H1 (cell line): ENCODE measurements around the gene LMX1B. TPM values are rescaled to one million over a fixed set of nuclear protein-coding genes. Genes with fewer than 3 reads are reported as not detected.

Experiments
- CTCF ChIA-PET: fragments of 300-600 bp; sonication (Branson Sonifier 250); formaldehyde crosslinking; loops from one replicate; lab custom pipeline; 2021; ENCODE audit not compliant: partially characterized antibody; lab: Charles Lee
- POLR2A ChIA-PET: fragments of 300-600 bp; sonication (Branson Sonifier 250); formaldehyde crosslinking; loops from one replicate; lab custom pipeline; 2021; ENCODE audit warnings: inconsistent platforms; ENCODE audit not compliant: partially characterized antibody; lab: Charles Lee
- DNase-seq, 2 experiments: peaks; one replicate each; pipeline versions ENCODE4 v3.0.0 to v3.0.0-alpha.2; 2010 to 2022; ENCODE audit warnings: low spot score in 2 of 2, low read depth in 1 of 2, mixed read lengths in 1 of 2
- FAIRE-seq: peaks from 2 replicates; lab custom pipeline; 2011; peaks lifted over from hg19 to GRCh38; lab: Jason Lieb, UNC
- H2AFZ ChIP-seq: 2 replicates; pipeline ENCODE4 v1.8.1; 2012; ENCODE audit warnings: low read length, inconsistent platforms
- H2AK5ac ChIP-seq: 2 replicates; pipeline ENCODE4 v1.6.1; 2013; ENCODE audit warnings: low read depth, low read length
- H2BK120ac ChIP-seq: replicated peaks from 2 replicates; pipeline ENCODE3; 2013; ENCODE audit warnings: low read depth, low read length, inconsistent platforms
- H2BK12ac ChIP-seq: 2 replicates; pipeline ENCODE4 v1.6.1; 2013; ENCODE audit warnings: low read depth, low read length
- H2BK15ac ChIP-seq: 2 replicates; pipeline ENCODE4 v1.6.1; 2013; ENCODE audit warnings: low read length
- H2BK20ac ChIP-seq: 2 replicates; pipeline ENCODE4 v1.6.1; 2013; ENCODE audit warnings: low read length
- H2BK5ac ChIP-seq: 2 replicates; pipeline ENCODE4 v1.6.1; 2013; ENCODE audit warnings: low read depth, low read length
- H3K14ac ChIP-seq: 2 replicates; pipeline ENCODE4 v1.6.1; 2013; ENCODE audit warnings: inconsistent platforms; ENCODE audit not compliant: insufficient read length
- H3K18ac ChIP-seq: 2 replicates; pipeline ENCODE4 v1.6.1; 2013; ENCODE audit warnings: low read length; ENCODE audit errors: extremely low read depth
- H3K23ac ChIP-seq: 2 replicates; pipeline ENCODE4 v1.6.1; 2013; ENCODE audit warnings: inconsistent platforms; ENCODE audit not compliant: insufficient read length
- H3K23me2 ChIP-seq: 2 replicates; pipeline ENCODE4 v1.6.1; 2013; ENCODE audit warnings: low read depth, low read length
- H3K27ac ChIP-seq: 2 replicates; pipeline ENCODE4 v1.6.1; 2011; ENCODE audit warnings: low read depth, low read length, inconsistent platforms
- H3K27me3 ChIP-seq, 4 experiments: replicated peaks in 1 of 4; 1 replicate in 1 of 4; 2 replicates in 3 of 4; pipeline versions ENCODE4 v1.6.1 to v1.8.1; 2011 to 2013; ENCODE audit warnings: low read length in 3 of 4, mild to moderate bottlenecking in 3 of 4, inconsistent platforms in 2 of 4, mixed read lengths in 2 of 4, moderate library complexity in 1 of 4; ENCODE audit not compliant: control insufficient read depth in 3 of 4, insufficient read depth in 3 of 4; ENCODE audit errors: extremely low read depth in 1 of 4
- H3K36me3 ChIP-seq, 4 experiments: 2 replicates each; pipeline versions ENCODE4 v1.6.1 to v1.8.1; 2011 to 2013; ENCODE audit warnings: mild to moderate bottlenecking in 4 of 4, low read length in 3 of 4, moderate library complexity in 2 of 4, control low read depth in 1 of 4, inconsistent platforms in 1 of 4; ENCODE audit not compliant: insufficient read depth in 4 of 4, control insufficient read depth in 2 of 4
- H3K4ac ChIP-seq: replicated peaks from 2 replicates; pipeline ENCODE3; 2013; ENCODE audit warnings: low read length, low read depth, mixed read lengths, inconsistent platforms; ENCODE audit not compliant: insufficient read length
- H3K4me1 ChIP-seq, 4 experiments: replicated peaks in 1 of 4; 1 replicate in 1 of 4; 2 replicates in 3 of 4; pipeline versions ENCODE4 v1.6.1 to v1.8.1; 2011 to 2013; ENCODE audit warnings: low read length in 3 of 4, inconsistent platforms in 2 of 4, mixed read lengths in 1 of 4; ENCODE audit not compliant: insufficient read depth in 4 of 4, control insufficient read depth in 3 of 4
- H3K4me2 ChIP-seq, 2 experiments: 2 replicates each; pipeline versions ENCODE4 v1.6.1 to v1.8.1; 2011 to 2013; ENCODE audit warnings: low read depth in 2 of 2, low read length in 2 of 2, control low read depth in 1 of 2, inconsistent platforms in 1 of 2, mild to moderate bottlenecking in 1 of 2; ENCODE audit not compliant: insufficient read depth in 1 of 2
- H3K4me3 ChIP-seq, 4 experiments: fragments of 200-600, 300-600 bp in 1 of 4; sonication (generic), shearing (Covaris generic), sonication (Bioruptor Twin) in 1 of 4; 2 replicates each; pipeline versions ENCODE4 v1.5.1 to v1.8.1; 2011 to 2016; ENCODE audit warnings: low read length in 4 of 4, low read depth in 3 of 4, control low read depth in 2 of 4, inconsistent platforms in 2 of 4, mild to moderate bottlenecking in 2 of 4, mixed read lengths in 1 of 4, moderate library complexity in 1 of 4; ENCODE audit not compliant: insufficient read depth in 2 of 4; ENCODE audit errors: extremely low read depth in 1 of 4
- H3K56ac ChIP-seq: replicated peaks from 2 replicates; pipeline ENCODE3; 2013; ENCODE audit warnings: low read depth, mild to moderate bottlenecking, mixed read lengths, low read length, inconsistent platforms; ENCODE audit not compliant: insufficient read length
- H3K79me1 ChIP-seq: 2 replicates; pipeline ENCODE4 v1.6.1; 2013; ENCODE audit warnings: low read depth, low read length, control low read depth
- H3K79me2 ChIP-seq, 2 experiments: 2 replicates each; pipeline versions ENCODE4 v1.6.1 to v1.8.1; 2012 to 2013; ENCODE audit warnings: low read length in 2 of 2, mild to moderate bottlenecking in 2 of 2, inconsistent platforms in 1 of 2; ENCODE audit not compliant: insufficient read depth in 2 of 2, control insufficient read depth in 1 of 2
- H3K9ac ChIP-seq, 4 experiments: replicated peaks in 1 of 4; 1 replicate in 1 of 4; 2 replicates in 3 of 4; pipeline versions ENCODE4 v1.6.1 to v1.8.1; 2011 to 2013; ENCODE audit warnings: low read depth in 3 of 4, low read length in 3 of 4, control low read depth in 2 of 4, mild to moderate bottlenecking in 2 of 4, moderate library complexity in 2 of 4, inconsistent platforms in 1 of 4; ENCODE audit errors: extremely low read depth in 1 of 4
- H3K9me3 ChIP-seq, 2 experiments: 2 replicates each; pipeline versions ENCODE4 v1.6.1 to v1.8.1; 2012 to 2013; ENCODE audit warnings: mild to moderate bottlenecking in 2 of 2, moderate library complexity in 2 of 2, control low read depth in 1 of 2, inconsistent platforms in 1 of 2, low read depth in 1 of 2, low read length in 1 of 2, mixed read lengths in 1 of 2; ENCODE audit not compliant: insufficient read depth in 2 of 2
- H4K20me1 ChIP-seq, 2 experiments: replicated peaks in 1 of 2; 2 replicates each; pipeline versions ENCODE3 to v1.8.1; 2011 to 2013; ENCODE audit warnings: inconsistent platforms in 2 of 2, low read length in 2 of 2, mild to moderate bottlenecking in 1 of 2; ENCODE audit not compliant: insufficient read depth in 2 of 2, control insufficient read depth in 1 of 2
- H4K5ac ChIP-seq: 2 replicates; pipeline ENCODE4 v1.6.1; 2013; ENCODE audit warnings: low read length, low read depth, mixed read lengths, inconsistent platforms; ENCODE audit not compliant: insufficient read length
- H4K8ac ChIP-seq: 2 replicates; pipeline ENCODE4 v1.8.0; 2013; ENCODE audit warnings: mild to moderate bottlenecking, moderate library complexity, low read length, inconsistent platforms; ENCODE audit not compliant: insufficient read depth; ENCODE audit errors: extremely low read depth
- H4K91ac ChIP-seq: replicated peaks from 2 replicates; pipeline ENCODE3; 2013; ENCODE audit warnings: low read length, mixed read lengths, inconsistent platforms; ENCODE audit not compliant: insufficient read length
- BACH1 ChIP-seq: IDR thresholded peaks from 2 replicates; pipeline ENCODE4 v1.6.1; 2012; ENCODE audit warnings: low read length, improper control_type of control experiment
- CBX5 ChIP-seq: fragments of 300-800, 300-1000 bp; sonication (generic); IDR thresholded peaks from 2 replicates; pipeline ENCODE4 v1.7.1; 2016; ENCODE audit warnings: antibody characterized with exemption, low read length, low read depth
- E2F6 ChIP-seq: IDR thresholded peaks from 2 replicates; pipeline ENCODE4 v1.6.1; 2012; ENCODE audit warnings: inconsistent platforms
- HDAC6 ChIP-seq: IDR thresholded peaks from one replicate; pipeline ENCODE4 v1.7.1; 2012; ENCODE audit warnings: low read depth, mild to moderate bottlenecking, inconsistent platforms, low read length, moderate library complexity
- NRF1 ChIP-seq: IDR thresholded peaks from 2 replicates; pipeline ENCODE4 v1.6.1; 2011; ENCODE audit warnings: mild to moderate bottlenecking, low read depth, low read length, improper control_type of control experiment
- POLR2AphosphoS5 ChIP-seq: IDR thresholded peaks from 2 replicates; pipeline ENCODE4 v1.6.1; 2011; ENCODE audit warnings: low read depth, low read length
- RAD21 ChIP-seq, 2 experiments: IDR thresholded peaks in 1 of 2; conservative IDR thresholded peaks in 1 of 2; 2 replicates each; pipeline ENCODE4 v1.6.1; 2011; ENCODE audit warnings: low read depth in 2 of 2, low read length in 2 of 2, improper control_type of control experiment in 1 of 2, inconsistent platforms in 1 of 2, mild to moderate bottlenecking in 1 of 2, moderate library complexity in 1 of 2
- RNF2 ChIP-seq: fragments of 200-900, 300-1000 bp; sonication (generic); IDR thresholded peaks from 2 replicates; pipeline ENCODE4 v1.7.1; 2016; ENCODE audit warnings: borderline replicate concordance, low read depth, mild to moderate bottlenecking, antibody characterized with exemption, low read length; ENCODE audit not compliant: poor library complexity, severe bottlenecking; ENCODE audit errors: missing control alignments
- RXRA ChIP-seq: IDR thresholded peaks from 2 replicates; pipeline ENCODE4 v1.6.1; 2011; ENCODE audit warnings: low read depth, mild to moderate bottlenecking, low read length, moderate library complexity; ENCODE audit not compliant: insufficient read depth
- SAP30 ChIP-seq: fragments of 300-600 bp; sonication (generic); IDR thresholded peaks from 2 replicates; pipeline ENCODE4 v1.7.1; 2012; ENCODE audit warnings: low read length, moderate library complexity, mild to moderate bottlenecking, inconsistent platforms; ENCODE audit not compliant: insufficient read depth, insufficient replicate concordance
- YY1 ChIP-seq: IDR thresholded peaks from 2 replicates; pipeline ENCODE4 v1.6.1; 2011; ENCODE audit warnings: low read depth, mild to moderate bottlenecking, low read length
- WGBS, 2 experiments: shearing (Covaris generic) in 1 of 2; methylation state at CpG; one replicate each; pipeline versions ENCODE4 v1.1.6 to v1.1.7; 2013 to 2015; ENCODE audit warnings: low lambda C conversion rate in 2 of 2, mixed read lengths in 2 of 2, inconsistent platforms in 1 of 2, low coverage in 1 of 2, missing lambda C conversion rate in 1 of 2; ENCODE audit not compliant: insufficient replicate concordance in 2 of 2, insufficient coverage in 1 of 2, insufficient read length in 1 of 2; ENCODE audit errors: extremely low coverage in 1 of 2, missing lambda C conversion rate in 1 of 2; 5-methylcytosine and 5-hydroxymethylcytosine counted together
- polyA plus RNA-seq, 7 experiments: library from polyadenylated mRNA; depleted of rRNA in 3 of 7; stranded (reverse) in 5 of 7; unstranded in 2 of 7; fragments of >200 nt in 5 of 7; fragments of 200-250 nt in 2 of 7; gene quantifications; 1 replicate in 5 of 7; 2 replicates in 1 of 7; 4 replicates in 1 of 7; pipeline versions ENCODE4 v1.2.1 to v1.2.3, GENCODE V29; 2011 to 2013; ENCODE audit warnings: missing spikeins in 2 of 7, mixed read lengths in 2 of 7
- total RNA-seq: library from RNA; stranded (reverse); fragmentation: NEBNext Ultra II Directional; extraction: Animal tissue kit (Norgen Biotek cat#: 25700); gene quantifications from 2 replicates; pipeline ENCODE4 v1.2.1, GENCODE V29; 2021

LMX1B gene
- total and polyA plus RNA-seq, 2 of the 8 experiments (the other 6 are each of a cell fraction or from before 2014, with no cell fraction given): 0.09 to 0.37 TPM

GRCh38 chr9:126684345-126684744 is 70.6 kb downstream of the LMX1B start:
- Histone ChIP-seq H3K79me1 (no peaks in the 10 kb centered on the region), H3K79me2 (no peaks in the 10 kb centered on the region), H2BK120ac (no peak overlapping the region), H2BK20ac (0 out of 2 replicates have a peak overlapping the region, but pooled peaks have one; percentile 34), H2BK12ac (peak overlapping the region; percentile 76; the same call in 1 of the 2 replicates), H3K23ac (no peak overlapping the region), H3K14ac (no peak overlapping the region), H4K20me1 (no peaks in the 10 kb centered on the region), H3K18ac (0 out of 2 replicates have a peak overlapping the region, but pooled peaks have one; percentile 54), H3K4ac (no peak overlapping the region), H3K4me1 (peaks cover 0 to 24% (median 4%) of the 10 kb centered on the region in 4 experiments; a peak in 5 of 7 replicates), H4K8ac (no peak overlapping the region), H3K56ac (no peak overlapping the region), H3K36me3 (no peaks in the 10 kb centered on the region), H4K91ac (no peak overlapping the region), H3K9ac (no peak overlapping the region), H3K9me3 (no peaks in the 10 kb centered on the region), H3K23me2 (peaks cover 3% of the 10 kb centered on the region; the same call in 1 of the 2 replicates), H2AFZ (no peak overlapping the region), H3K27me3 (peaks cover 14 to 57% (median 43%) of the 10 kb centered on the region in 4 experiments), H4K5ac (no peak overlapping the region), H3K4me2 (no peak overlapping the region), H3K4me3 (no peak overlapping the region), H2AK5ac (peak overlapping the region; percentile 58; the same call in 1 of the 2 replicates), H2BK5ac (no peak overlapping the region), H2BK15ac (0 out of 2 replicates have a peak overlapping the region, but pooled peaks have one; percentile 92), H3K27ac (no peak overlapping the region)
- POLR2A ChIA-PET: interaction anchor here (1.1 kb wide), 1 partner anchor 73 kb away, joined by 3 read pairs; no protein-coding TSS in a partner anchor
- DNase-seq (no peak), FAIRE-seq (no peak)
- CTCF ChIA-PET: interaction anchor here (1.8 to 23.0 kb wide), 2 partner anchors 48 to 62 kb away, joined by 7 to 323 read pairs; no protein-coding TSS in a partner anchor
- WGBS, 2 experiments: 84% methylated on average over 3 of the region's 3 CpGs; no CpG with 5 or more reads in 1 of the 2 experiments
- TF ChIP-seq SAP30: no peak
- TF ChIP-seq E2F6: no peak
- no peak for TF ChIP-seq RXRA
- TF ChIP-seq POLR2AphosphoS5: no peak
- TF ChIP-seq RAD21 (IDR thresholded peaks at IDR 0.05 in 1 of 2, conservative IDR thresholded peaks at IDR 0.05 in 1 of 2; ENCODE audit: low read depth in 2 of 2, low read length in 2 of 2): no peak
- TF ChIP-seq BACH1: no peak
- TF ChIP-seq RNF2: no peak
- no peak for TF ChIP-seq HDAC6
- TF ChIP-seq YY1: no peak
- no peak for TF ChIP-seq CBX5
- TF ChIP-seq NRF1: no peak
